ENCODE measurements around the gene MAN1C1.
"Not testable (repeated sequence)": the region's sequence is repeated elsewhere in the genome, so short reads cannot be mapped to it uniquely, and the experiment has no call there.

MAN1C1 gene

GRCh38 chr1:25680701-25681100, 64.1 kb downstream of the MAN1C1 start:
- DNase-seq (ENCODE audit: low read depth in 2 of 2) = no peak

- no peak for DNase-seq (ENCODE audit: low read depth in 2 of 2)
These were observed 65.5 kb downstream of the MAN1C1 start for GRCh38 chr1:25682059-25682601.

GRCh38 chr1:25683177-25683576, 66.6 kb downstream of the MAN1C1 start:
- no peak for DNase-seq (ENCODE audit: low read depth in 2 of 2)

- peak in 1 of 2 experiments; percentile 40 for DNase-seq (ENCODE audit: low read depth in 2 of 2)
These were observed 67.1 kb downstream of the MAN1C1 start for GRCh38 chr1:25683731-25684130.

GRCh38 chr1:25684216-25684965, 67.8 kb downstream of the MAN1C1 start:
- DNase-seq (ENCODE audit: low read depth in 2 of 2) = no peak

GRCh38 chr1:25685211-25685750, 68.7 kb downstream of the MAN1C1 start:
- DNase-seq (ENCODE audit: low read depth in 2 of 2) = no peak

- no peak for DNase-seq (ENCODE audit: low read depth in 2 of 2)
These were observed 69.5 kb downstream of the MAN1C1 start for GRCh38 chr1:25685938-25686665.

- no peak for DNase-seq (ENCODE audit: low read depth in 2 of 2)
These were observed 70.8 kb downstream of the MAN1C1 start for GRCh38 chr1:25687221-25688017.

GRCh38 chr1:25688390-25689119, 72.0 kb downstream of the MAN1C1 start:
- peak; percentile 67 to 68 for DNase-seq (ENCODE audit: low read depth in 2 of 2)

- no peak for DNase-seq (ENCODE audit: low read depth in 2 of 2)
These were observed 73.2 kb downstream of the MAN1C1 start for GRCh38 chr1:25689686-25690381.

- no peak for DNase-seq (ENCODE audit: low read depth in 2 of 2)
These were observed 73.9 kb downstream of the MAN1C1 start for GRCh38 chr1:25690396-25690956.

- DNase-seq (ENCODE audit: low read depth in 2 of 2) = no peak
These were observed 74.6 kb downstream of the MAN1C1 start for GRCh38 chr1:25691211-25691610.

- DNase-seq (ENCODE audit: low read depth in 2 of 2) = no peak
These were observed 76.0 kb downstream of the MAN1C1 start for GRCh38 chr1:25692560-25692959.

GRCh38 chr1:25694167-25695007, 77.8 kb downstream of the MAN1C1 start:
- peak; percentile 78 to 84 for DNase-seq (ENCODE audit: low read depth in 2 of 2)

GRCh38 chr1:25695090-25695770, 78.6 kb downstream of the MAN1C1 start:
- peak; percentile 95 to 96 for DNase-seq (ENCODE audit: low read depth in 2 of 2)

- peak; percentile 81 to 82 for DNase-seq (ENCODE audit: low read depth in 2 of 2)
These were observed 79.2 kb downstream of the MAN1C1 start for GRCh38 chr1:25695771-25696311.

- DNase-seq (ENCODE audit: low read depth in 2 of 2) = not testable (repeated sequence)
These were observed 80.1 kb downstream of the MAN1C1 start for GRCh38 chr1:25696643-25697042.

Data from fibroblast of skin of left quadriceps (primary cell).